ENCODE measurements around the gene BRME1. TPM values are rescaled to one million over a fixed set of nuclear protein-coding genes. Genes with fewer than 3 reads are reported as not detected.

Gene BRME1
- total RNA-seq = 11.1 TPM

GRCh38 chr19:13905634-13906520, at the start of gene BRME1, which contains the start of gene CC2D1A:
Gene BRME1 (minus strand): TSS chr19:13906117. CDS start chr19:13904892, 1,225 bp downstream.
Gene CC2D1A (plus strand): TSS chr19:13906201. CDS start chr19:13906442, 241 bp downstream.
- peak; percentile 90 for DNase-seq

- DNase-seq = no peak
Observed at GRCh38 chr19:13954185-13954584, 48.3 kb upstream of the BRME1 start.

GRCh38 chr19:13952931-13953531, 47.1 kb upstream of the BRME1 start:
- no peak for DNase-seq

GRCh38 chr19:13952154-13952930, 46.4 kb upstream of the BRME1 start, which contains the start of gene DCAF15:
Gene DCAF15 (plus strand): TSS chr19:13952509. CDS start chr19:13952513, 4 bp downstream.
- DNase-seq = peak; percentile 99

GRCh38 chr19:13951799-13952153, 45.9 kb upstream of the BRME1 start:
- no peak for DNase-seq

GRCh38 chr19:13951043-13951442, 45.1 kb upstream of the BRME1 start:
- DNase-seq = no peak

GRCh38 chr19:13946414-13946813, 40.5 kb upstream of the BRME1 start:
- no peak for DNase-seq

- DNase-seq = no peak
Observed at GRCh38 chr19:13942023-13942684, 36.2 kb upstream of the BRME1 start.

GRCh38 chr19:13938301-13939064, 32.6 kb upstream of the BRME1 start, which contains the start of gene PODNL1:
Gene PODNL1 (minus strand): TSS chr19:13938417. CDS start chr19:13938181, 236 bp downstream.
- DNase-seq = no peak

- DNase-seq = no peak
Observed at GRCh38 chr19:13937479-13938300, 31.8 kb upstream of the BRME1 start.

- no peak for DNase-seq
Observed at GRCh38 chr19:13935765-13936510, 30.0 kb upstream of the BRME1 start.

- no peak for DNase-seq
Observed at GRCh38 chr19:13934785-13935109, 28.8 kb upstream of the BRME1 start.

GRCh38 chr19:13932911-13933393, 27.0 kb upstream of the BRME1 start:
- DNase-seq = no peak

- no peak for DNase-seq
Observed at GRCh38 chr19:13932149-13932637, 26.3 kb upstream of the BRME1 start.

- no peak for DNase-seq
Observed at GRCh38 chr19:13931391-13932148, 25.7 kb upstream of the BRME1 start.

- no peak for DNase-seq
Observed at GRCh38 chr19:13930402-13930801, 24.5 kb upstream of the BRME1 start.

GRCh38 chr19:13929956-13930355, 24.0 kb upstream of the BRME1 start:
- no peak for DNase-seq

GRCh38 chr19:13929340-13929739, 23.4 kb upstream of the BRME1 start:
- DNase-seq = no peak

- DNase-seq = no peak
Observed at GRCh38 chr19:13926715-13927114, 20.8 kb upstream of the BRME1 start.

Measured in occipital lobe (tissue), 2 donors.